OCI-LY1 (cell line): Measurements from ENCODE around the gene SLC27A4.
A peak's percentile ranks its signal among the peaks of the same experiment; 100 is the strongest.

Source experiments
- H2AFZ ChIP-seq: fragments of 200-600 bp; sonication (generic), shearing (Covaris generic); 2 replicates; pipeline ENCODE4 v1.6.0; 2014; ENCODE audit warnings: antibody characterized with exemption, mild to moderate bottlenecking, low read length
- H3F3A ChIP-seq: fragments of 200-600 bp; sonication (generic), shearing (Covaris generic); 2 replicates; pipeline ENCODE4 v1.6.0; 2014; ENCODE audit warnings: mild to moderate bottlenecking, antibody characterized with exemption, low read length, moderate library complexity; ENCODE audit not compliant: insufficient read depth
- H3K27ac ChIP-seq: fragments of 200-600 bp; sonication (generic); 2 replicates; pipeline ENCODE4 v1.5.1; 2014; ENCODE audit warnings: low read length, mixed run types, mild to moderate bottlenecking, low read depth; ENCODE audit not compliant: poor library complexity, severe bottlenecking
- H3K27me3 ChIP-seq: fragments of 200-600 bp; sonication (generic); 2 replicates; pipeline ENCODE4 v1.6.0; 2014; ENCODE audit warnings: antibody characterized with exemption, mild to moderate bottlenecking, low read length, moderate library complexity; ENCODE audit not compliant: insufficient read depth
- H3K36me3 ChIP-seq: fragments of 200-600 bp; sonication (generic); 2 replicates; pipeline ENCODE4 v1.6.1; 2014; ENCODE audit warnings: mild to moderate bottlenecking, antibody characterized with exemption, low read length, moderate library complexity, mixed read lengths; ENCODE audit not compliant: insufficient read depth
- H3K4me1 ChIP-seq: fragments of 200-600 bp; sonication (generic); 2 replicates; pipeline ENCODE4 v1.5.1; 2014; ENCODE audit warnings: mild to moderate bottlenecking, low read length, moderate library complexity; ENCODE audit not compliant: insufficient read depth, severe bottlenecking
- H3K4me2 ChIP-seq: fragments of 200-600 bp; sonication (generic), shearing (Covaris generic); 2 replicates; pipeline ENCODE4 v1.6.1; 2014; ENCODE audit warnings: low read length
- H3K4me3 ChIP-seq: fragments of 200-600 bp; sonication (generic); 2 replicates; pipeline ENCODE4 v1.5.1; 2014; ENCODE audit warnings: low read length, low read depth, mild to moderate bottlenecking, mixed read lengths; ENCODE audit not compliant: poor library complexity, severe bottlenecking
- H3K79me2 ChIP-seq: fragments of 200-600 bp; shearing (Covaris generic); 2 replicates; pipeline ENCODE4 v1.6.1; 2016; ENCODE audit warnings: mixed run types, low read length, mixed read lengths; ENCODE audit not compliant: insufficient read depth
- H3K9ac ChIP-seq: fragments of 200-600 bp; sonication (generic), shearing (Covaris generic); 2 replicates; pipeline ENCODE4 v1.6.1; 2014; ENCODE audit warnings: mild to moderate bottlenecking, low read length, mixed read lengths
- H3K9me2 ChIP-seq: fragments of 200-600 bp; sonication (generic), shearing (Covaris generic); 2 replicates; pipeline ENCODE4 v1.6.1; 2014; ENCODE audit warnings: low read depth, mild to moderate bottlenecking, low read length, mixed read lengths
- H3K9me3 ChIP-seq: fragments of 200-600 bp; shearing (Covaris generic); 2 replicates; pipeline ENCODE4 v1.6.1; 2014; ENCODE audit warnings: low read length, mixed read lengths
- H4K20me1 ChIP-seq: fragments of 200-600 bp; sonication (generic), shearing (Covaris generic); 2 replicates; pipeline ENCODE4 v1.6.0; 2016; ENCODE audit warnings: mild to moderate bottlenecking, low read length; ENCODE audit not compliant: insufficient read depth
- EZH2 ChIP-seq: fragments of 200-600 bp; sonication (generic), shearing (Covaris generic); IDR thresholded peaks from 2 replicates; pipeline ENCODE4 v1.8.0; 2017; ENCODE audit warnings: borderline replicate concordance, mixed run types, mild to moderate bottlenecking, antibody characterized with exemption, low read length, moderate library complexity, mixed read lengths
- TF ChIP-seq, protein P1 (sequence below): fragments of 200-600 bp; sonication (generic), shearing (Covaris generic); IDR thresholded peaks from 2 replicates; pipeline ENCODE4 v1.5.1; 2017; ENCODE audit warnings: mild to moderate bottlenecking, antibody characterized with exemption, low read length, moderate library complexity, mixed read lengths

SLC27A4 gene

DNA sequence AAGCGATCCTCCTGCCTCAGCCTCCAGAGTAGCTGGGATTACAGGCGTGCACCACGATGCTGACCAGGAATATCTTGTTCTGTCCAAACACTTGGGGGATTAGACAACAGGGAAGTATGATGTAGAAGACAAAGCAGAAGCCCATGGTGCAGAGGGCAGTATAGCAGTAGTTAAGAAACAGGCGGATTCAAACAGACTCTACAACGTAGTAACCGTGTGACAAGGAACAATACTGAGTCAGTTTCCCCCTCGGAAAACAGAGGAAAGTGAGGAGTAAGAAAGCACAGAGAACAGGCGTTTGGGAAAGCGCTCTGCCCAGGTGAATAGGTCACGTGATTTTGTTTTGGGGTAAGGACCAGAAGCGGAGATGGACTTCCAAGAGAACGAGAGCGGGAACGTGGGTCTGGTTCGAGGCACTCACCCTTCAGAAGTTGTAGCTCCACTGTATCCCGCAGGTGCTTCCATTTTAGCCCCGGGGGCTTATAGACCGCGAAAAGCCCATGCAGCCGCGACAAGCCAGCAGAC lies 18.4 kb upstream of the SLC27A4 start:
- Histone ChIP-seq H3K27me3 (no peaks in the 10 kb centered on the region), H3K4me2 (peak overlapping the region; percentile 98), H3K9ac (peak overlapping the region; percentile 88), H3K4me3 (peak overlapping the region; percentile 89), H3K79me2 (peaks cover 8% of the 10 kb centered on the region), H4K20me1 (no peaks in the 10 kb centered on the region), H3K36me3 (peaks cover 37% of the 10 kb centered on the region; the same call in 1 of the 2 replicates), H3K9me3 (no peaks in the 10 kb centered on the region), H3K4me1 (peaks cover 25% of the 10 kb centered on the region), H3K27ac (peak overlapping the region; percentile 83), H3K9me2 (no peaks in the 10 kb centered on the region), H2AFZ (peak overlapping the region; percentile 50), H3F3A (no peaks in the 10 kb centered on the region)
- TF ChIP-seq, protein P1, sequence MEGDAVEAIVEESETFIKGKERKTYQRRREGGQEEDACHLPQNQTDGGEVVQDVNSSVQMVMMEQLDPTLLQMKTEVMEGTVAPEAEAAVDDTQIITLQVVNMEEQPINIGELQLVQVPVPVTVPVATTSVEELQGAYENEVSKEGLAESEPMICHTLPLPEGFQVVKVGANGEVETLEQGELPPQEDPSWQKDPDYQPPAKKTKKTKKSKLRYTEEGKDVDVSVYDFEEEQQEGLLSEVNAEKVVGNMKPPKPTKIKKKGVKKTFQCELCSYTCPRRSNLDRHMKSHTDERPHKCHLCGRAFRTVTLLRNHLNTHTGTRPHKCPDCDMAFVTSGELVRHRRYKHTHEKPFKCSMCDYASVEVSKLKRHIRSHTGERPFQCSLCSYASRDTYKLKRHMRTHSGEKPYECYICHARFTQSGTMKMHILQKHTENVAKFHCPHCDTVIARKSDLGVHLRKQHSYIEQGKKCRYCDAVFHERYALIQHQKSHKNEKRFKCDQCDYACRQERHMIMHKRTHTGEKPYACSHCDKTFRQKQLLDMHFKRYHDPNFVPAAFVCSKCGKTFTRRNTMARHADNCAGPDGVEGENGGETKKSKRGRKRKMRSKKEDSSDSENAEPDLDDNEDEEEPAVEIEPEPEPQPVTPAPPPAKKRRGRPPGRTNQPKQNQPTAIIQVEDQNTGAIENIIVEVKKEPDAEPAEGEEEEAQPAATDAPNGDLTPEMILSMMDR, result no peak
- no peak for TF ChIP-seq EZH2

DNA sequence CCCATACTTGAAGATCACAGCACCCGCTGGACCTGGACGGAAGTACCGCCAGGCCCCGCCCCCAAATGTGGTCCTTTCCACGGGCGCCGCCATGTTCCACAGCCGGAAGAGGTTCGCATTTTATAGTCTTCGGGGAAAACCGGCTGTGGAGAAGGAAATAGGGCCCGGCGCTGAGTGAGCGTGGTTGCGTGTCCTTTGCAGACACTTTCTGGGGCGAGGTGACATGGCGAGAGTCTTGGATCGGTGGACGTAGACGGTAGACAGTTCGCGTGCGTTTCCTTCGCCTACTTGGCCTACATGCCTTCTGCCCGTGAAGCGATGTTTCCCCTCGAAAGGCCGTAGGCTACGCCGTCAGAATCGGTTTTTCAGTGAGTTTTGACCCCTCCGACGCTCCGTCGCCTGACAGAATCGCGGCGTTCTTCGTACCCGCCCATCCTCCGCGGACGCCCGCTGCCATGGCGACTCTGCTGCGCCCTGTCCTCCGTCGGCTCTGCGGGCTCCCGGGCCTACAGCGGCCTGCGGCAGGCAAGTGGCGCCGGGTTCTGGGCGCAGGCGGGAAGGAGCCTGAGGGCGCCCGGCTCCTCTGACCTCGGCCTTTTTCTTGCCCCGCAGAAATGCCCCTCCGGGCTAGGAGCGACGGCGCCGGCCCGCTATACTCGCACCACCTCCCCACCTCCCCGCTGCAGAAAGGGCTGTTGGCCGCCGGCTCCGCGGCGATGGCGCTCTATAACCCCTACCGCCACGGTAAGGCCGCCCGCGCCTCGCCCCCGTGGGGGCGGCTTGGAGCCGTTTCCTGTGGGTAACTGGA lies 17.7 kb upstream of the SLC27A4 start, which contains the start of the genes COQ4 and TRUB2:
TSS of gene COQ4 (plus strand) at position 436 of the 808 bp plus-strand sequence. CDS start at position 456, 20 bp downstream.
TSS of gene TRUB2 (minus strand) at position 44 of the 808 bp plus-strand sequence. CDS start at position 5, 39 bp downstream.
- Histone ChIP-seq H3F3A (no peaks in the 10 kb centered on the region), H3K27me3 (no peaks in the 10 kb centered on the region), H2AFZ (peak within 1 kb of the TSS; percentile 50), H3K79me2 (peaks cover 8% of the 10 kb centered on the region), H3K27ac (peak within 1 kb of the TSS; percentile 83), H3K9me3 (no peaks in the 10 kb centered on the region), H3K4me1 (peaks cover 25% of the 10 kb centered on the region), H3K9me2 (no peaks in the 10 kb centered on the region), H3K4me3 (peak within 1 kb of the TSS; percentile 89), H3K4me2 (peak within 1 kb of the TSS; percentile 98), H4K20me1 (no peaks in the 10 kb centered on the region), H3K36me3 (peaks cover 33% of the 10 kb centered on the region; the same call in 1 of the 2 replicates), H3K9ac (peak within 1 kb of the TSS; percentile 88)
- TF ChIP-seq, protein P1, result no peak
- no peak for TF ChIP-seq EZH2

DNA sequence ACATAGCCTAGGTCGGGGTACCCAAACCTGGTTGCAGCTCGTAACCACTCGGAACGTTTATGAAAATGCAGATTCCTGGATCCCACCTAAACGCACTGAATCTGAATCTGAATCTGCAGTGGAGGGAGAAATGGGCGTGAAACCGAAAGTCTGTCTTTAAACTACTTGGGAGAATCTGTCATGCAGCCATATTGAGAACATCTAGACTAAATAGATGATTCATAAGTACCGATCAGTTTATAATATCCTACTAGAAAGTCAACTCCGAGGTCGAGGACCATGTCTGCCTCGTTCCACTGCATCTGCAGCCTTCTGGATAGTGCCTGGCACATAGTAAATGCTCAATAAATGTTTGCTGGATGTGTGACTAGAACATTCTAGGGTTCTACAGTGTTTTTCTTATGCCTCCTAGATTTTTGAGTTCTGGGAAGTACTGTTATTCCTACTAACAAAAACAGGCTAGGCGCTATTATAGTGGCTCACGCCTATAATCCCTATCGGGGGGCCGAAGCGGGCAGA lies 17.1 kb upstream of the SLC27A4 start:
- Histone ChIP-seq H3K4me2 (peak overlapping the region; percentile 98), H3K79me2 (peaks cover 8% of the 10 kb centered on the region), H3K4me3 (peak overlapping the region; percentile 89), H3K4me1 (peaks cover 25% of the 10 kb centered on the region), H3K36me3 (peaks cover 34% of the 10 kb centered on the region; the same call in 1 of the 2 replicates), H3K27me3 (no peaks in the 10 kb centered on the region), H2AFZ (no peak overlapping the region), H3K9me2 (no peaks in the 10 kb centered on the region), H3F3A (no peaks in the 10 kb centered on the region), H3K9ac (peak overlapping the region; percentile 88), H4K20me1 (no peaks in the 10 kb centered on the region), H3K9me3 (no peaks in the 10 kb centered on the region), H3K27ac (peak overlapping the region; percentile 17)
- TF ChIP-seq, protein P1, result no peak
- no peak for TF ChIP-seq EZH2
